Effector memory CD4-positive, alpha-beta T cell (primary cell): Measurements from ENCODE around the gene AMACR.
"Not testable (repeated sequence)": the region's sequence is repeated elsewhere in the genome, so short reads cannot be mapped to it uniquely, and the experiment has no call there.

Experiments
- DNase-seq, 3 donors: peaks; one replicate each; pipeline ENCODE4 v3.0.0-alpha.2; 2020
- H3K27ac ChIP-seq: 2 replicates; pipeline ENCODE4 v1.7.0; 2013; ENCODE audit warnings: mild to moderate bottlenecking, low read length, moderate library complexity; ENCODE audit not compliant: insufficient read depth, poor library complexity, severe bottlenecking
- H3K27me3 ChIP-seq: replicated peaks from 2 replicates; pipeline ENCODE4 v1.7.0; 2013; ENCODE audit warnings: mild to moderate bottlenecking, low read length; ENCODE audit not compliant: insufficient read depth, control insufficient read depth, poor library complexity, severe bottlenecking
- H3K36me3 ChIP-seq: 2 replicates; pipeline ENCODE4 v1.7.0; 2013; ENCODE audit warnings: mild to moderate bottlenecking, low read length, moderate library complexity; ENCODE audit not compliant: control insufficient read depth, insufficient read depth
- H3K4me1 ChIP-seq: 2 replicates; pipeline ENCODE4 v1.7.0; 2013; ENCODE audit warnings: low read length, mild to moderate bottlenecking; ENCODE audit not compliant: control insufficient read depth, insufficient read depth, poor library complexity, severe bottlenecking
- H3K4me3 ChIP-seq: 2 replicates; pipeline ENCODE4 v1.7.0; 2013; ENCODE audit warnings: low read length, low read depth, mild to moderate bottlenecking; ENCODE audit not compliant: insufficient read depth, poor library complexity, severe bottlenecking
- H3K9me3 ChIP-seq: 2 replicates; pipeline ENCODE4 v1.7.0; 2013; ENCODE audit warnings: mild to moderate bottlenecking, low read length, moderate library complexity; ENCODE audit not compliant: control insufficient read depth

Gene AMACR

GRCh38 chr5:34037726-34038125 is 29.9 kb upstream of the AMACR start:
- no peak overlapping the region for H3K4me3 ChIP-seq
- peaks cover 13% of the 10 kb centered on the region for H3K36me3 ChIP-seq
- no peaks in the 10 kb centered on the region for H3K4me1 ChIP-seq
- no peaks in the 10 kb centered on the region for H3K9me3 ChIP-seq
- H3K27ac ChIP-seq = no peak overlapping the region
- DNase-seq = no peak
- no peaks in the 10 kb centered on the region for H3K27me3 ChIP-seq

GRCh38 chr5:34035756-34036155 is 27.9 kb upstream of the AMACR start:
- Histone ChIP-seq H3K4me3 (no peak overlapping the region), H3K9me3 (no peaks in the 10 kb centered on the region), H3K27me3 (no peaks in the 10 kb centered on the region), H3K27ac (no peak overlapping the region), H3K36me3 (peaks cover 13% of the 10 kb centered on the region), H3K4me1 (no peaks in the 10 kb centered on the region)
- DNase-seq = no peak

GRCh38 chr5:34034534-34035327 is 26.9 kb upstream of the AMACR start:
- DNase-seq = no peak
- Histone ChIP-seq H3K4me3 (no peak overlapping the region), H3K9me3 (no peaks in the 10 kb centered on the region), H3K27me3 (no peaks in the 10 kb centered on the region), H3K27ac (no peak overlapping the region), H3K36me3 (peaks cover 13% of the 10 kb centered on the region), H3K4me1 (no peaks in the 10 kb centered on the region)

- H3K4me3 ChIP-seq = no peak overlapping the region
- peaks cover 13% of the 10 kb centered on the region for H3K36me3 ChIP-seq
- no peaks in the 10 kb centered on the region for H3K9me3 ChIP-seq
- no peak overlapping the region for H3K27ac ChIP-seq
- no peaks in the 10 kb centered on the region for H3K4me1 ChIP-seq
- no peaks in the 10 kb centered on the region for H3K27me3 ChIP-seq
- no peak for DNase-seq
Observed at GRCh38 chr5:34031966-34032365, 24.1 kb upstream of the AMACR start.

GRCh38 chr5:34031117-34031516 is 23.3 kb upstream of the AMACR start:
- Histone ChIP-seq H3K9me3 (no peaks in the 10 kb centered on the region), H3K36me3 (peaks cover 13% of the 10 kb centered on the region), H3K4me3 (no peak overlapping the region), H3K4me1 (no peaks in the 10 kb centered on the region), H3K27ac (no peak overlapping the region), H3K27me3 (no peaks in the 10 kb centered on the region)
- DNase-seq = no peak

- peaks cover 11% of the 10 kb centered on the region for H3K36me3 ChIP-seq
- H3K27me3 ChIP-seq, H3K9me3 ChIP-seq, H3K27ac ChIP-seq, DNase-seq, H3K4me1 ChIP-seq, H3K4me3 ChIP-seq: not testable (repeated sequence)
Observed at GRCh38 chr5:34030585-34030984, 22.7 kb upstream of the AMACR start.

- Histone ChIP-seq H3K27me3 (no peaks in the 10 kb centered on the region), H3K4me3 (no peak overlapping the region), H3K4me1 (no peaks in the 10 kb centered on the region), H3K9me3 (no peaks in the 10 kb centered on the region), H3K36me3 (peaks cover 8% of the 10 kb centered on the region), H3K27ac (no peak overlapping the region)
- DNase-seq = no peak
Observed at GRCh38 chr5:34030048-34030447, 22.2 kb upstream of the AMACR start.

- Histone ChIP-seq H3K27me3 (no peaks in the 10 kb centered on the region), H3K4me1 (no peaks in the 10 kb centered on the region), H3K9me3 (no peaks in the 10 kb centered on the region), H3K27ac (no peak overlapping the region), H3K4me3 (no peak overlapping the region), H3K36me3 (no peaks in the 10 kb centered on the region)
- DNase-seq = no peak
Observed at GRCh38 chr5:34028349-34028748, 20.5 kb upstream of the AMACR start.

- DNase-seq = no peak
- Histone ChIP-seq H3K36me3 (no peaks in the 10 kb centered on the region), H3K4me1 (peaks cover 9% of the 10 kb centered on the region), H3K9me3 (no peaks in the 10 kb centered on the region), H3K27me3 (no peaks in the 10 kb centered on the region), H3K27ac (no peak overlapping the region), H3K4me3 (no peak overlapping the region)
Observed at GRCh38 chr5:34026089-34026761, 18.4 kb upstream of the AMACR start.

- Histone ChIP-seq H3K36me3 (peaks cover 5% of the 10 kb centered on the region), H3K9me3 (no peaks in the 10 kb centered on the region), H3K27ac (no peak overlapping the region), H3K4me1 (peaks cover 9% of the 10 kb centered on the region), H3K4me3 (no peak overlapping the region), H3K27me3 (no peaks in the 10 kb centered on the region)
- no peak for DNase-seq
Observed at GRCh38 chr5:34022121-34022705, 14.4 kb upstream of the AMACR start.
